SU-DHL-6 (cell line): ENCODE data around the gene SRSF7.

Experiments used
- H2AFZ ChIP-seq: fragments of 200-600 bp; sonication (generic); 2 replicates; pipeline ENCODE4 v1.6.1; 2014; ENCODE audit warnings: low read depth, mild to moderate bottlenecking, moderate library complexity, mixed read lengths, antibody characterized with exemption, low read length; ENCODE audit not compliant: severe bottlenecking
- H3F3A ChIP-seq: fragments of 200-600 bp; shearing (Covaris generic); 2 replicates; pipeline ENCODE4 v1.6.0; 2016; ENCODE audit warnings: antibody characterized with exemption, mild to moderate bottlenecking; ENCODE audit not compliant: insufficient read depth
- H3K27ac ChIP-seq: fragments of 200-600 bp; sonication (generic); 2 replicates; pipeline ENCODE4 v1.5.1; 2016; ENCODE audit warnings: low read depth, mild to moderate bottlenecking, low read length, moderate library complexity, mixed read lengths
- H3K27me3 ChIP-seq: fragments of 200-600 bp; sonication (generic), shearing (Covaris generic); 2 replicates; pipeline ENCODE4 v1.6.0; 2014; ENCODE audit warnings: mild to moderate bottlenecking, low read length
- H3K36me3 ChIP-seq: fragments of 200-600 bp; sonication (generic); 2 replicates; pipeline ENCODE4 v1.6.1; 2014; ENCODE audit warnings: mild to moderate bottlenecking, low read length, mixed read lengths
- H3K4me2 ChIP-seq: fragments of 300-600, 200-600 bp; shearing (Covaris generic), sonication (generic); 2 replicates; pipeline ENCODE4 v1.6.0; 2014; ENCODE audit warnings: low read length, low read depth, mild to moderate bottlenecking; ENCODE audit not compliant: poor library complexity, severe bottlenecking
- H3K4me3 ChIP-seq: fragments of 200-600 bp; sonication (generic); 2 replicates; pipeline ENCODE4 v1.5.1; 2014; ENCODE audit warnings: antibody characterized with exemption, low read length, mild to moderate bottlenecking, mixed read lengths; ENCODE audit not compliant: insufficient read depth, poor library complexity, severe bottlenecking
- H3K79me2 ChIP-seq: fragments of 200-600 bp; sonication (generic); 2 replicates; pipeline ENCODE4 v1.6.1; 2014; ENCODE audit warnings: mild to moderate bottlenecking, low read length, moderate library complexity; ENCODE audit not compliant: insufficient read depth
- H3K9ac ChIP-seq: fragments of 200-600 bp; sonication (generic); 2 replicates; pipeline ENCODE4 v1.7.0; 2014; ENCODE audit warnings: mild to moderate bottlenecking, low read length
- H3K9me2 ChIP-seq: fragments of 200-600 bp; sonication (generic); replicated peaks from 2 replicates; pipeline ENCODE4 v1.6.1; 2014; ENCODE audit warnings: low read length; ENCODE audit not compliant: insufficient read depth
- H3K9me3 ChIP-seq: fragments of 200-600 bp; sonication (generic); 2 replicates; pipeline ENCODE4 v1.6.1; 2014; ENCODE audit warnings: low read length, mixed read lengths; ENCODE audit not compliant: insufficient read depth
- H4K20me1 ChIP-seq: fragments of 200-600 bp; sonication (generic); 2 replicates; pipeline ENCODE4 v1.6.1; 2014; ENCODE audit warnings: low read depth, mild to moderate bottlenecking, antibody characterized with exemption, low read length, moderate library complexity, mixed read lengths
- EZH2phosphoT487 ChIP-seq: fragments of 200-600 bp; sonication (generic), shearing (Covaris generic); conservative IDR thresholded peaks from 2 replicates; pipeline ENCODE4 v1.6.1; 2018; ENCODE audit warnings: mild to moderate bottlenecking, antibody characterized with exemption, low read length, moderate library complexity, mixed read lengths
- TF ChIP-seq, protein P1 (sequence below): fragments of 200-600 bp; sonication (generic); IDR thresholded peaks from one replicate; pipeline ENCODE4 v1.5.1; 2017; ENCODE audit warnings: antibody characterized with exemption, mild to moderate bottlenecking, low read length, moderate library complexity; ENCODE audit not compliant: insufficient read depth, poor library complexity, severe bottlenecking

The SRSF7 gene

DNA sequence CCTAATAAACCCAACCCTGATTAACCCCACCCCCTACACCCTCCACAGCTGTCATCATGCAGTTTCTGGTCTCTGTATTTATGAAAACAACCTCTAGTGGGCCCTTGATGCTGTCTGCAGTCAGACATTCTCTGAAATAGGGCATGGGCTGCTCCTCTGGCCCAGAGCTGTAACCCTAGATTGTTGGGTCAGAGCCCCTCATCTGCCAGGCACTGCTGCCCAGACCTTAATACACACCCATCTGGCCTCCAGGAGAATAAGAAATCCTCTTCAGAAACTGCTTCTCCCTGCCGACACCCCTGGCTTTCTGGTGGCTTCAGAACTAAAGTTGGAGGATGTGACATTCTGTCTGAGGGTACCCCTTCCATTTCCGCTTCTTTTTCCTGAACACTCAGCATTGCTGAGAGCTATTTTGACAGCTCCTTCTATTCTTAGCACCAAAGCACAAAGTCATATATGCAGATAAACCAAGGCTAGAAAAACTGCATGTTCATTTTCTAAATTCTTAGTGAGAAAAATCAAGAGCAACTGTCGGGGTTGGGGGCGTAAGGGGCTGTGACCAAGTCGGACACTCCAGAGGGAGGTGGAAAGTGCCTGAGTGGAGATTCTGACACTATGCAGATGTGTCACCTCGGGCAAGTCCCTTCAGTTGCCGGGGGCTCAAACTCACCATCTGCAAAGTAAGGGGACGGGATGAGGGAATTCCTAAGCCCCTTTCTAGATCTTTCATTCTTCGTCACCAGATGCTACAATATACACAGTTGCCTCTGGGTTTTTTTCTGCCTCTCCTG, 28.7 kb downstream of the SRSF7 start:
- no peak for TF ChIP-seq EZH2phosphoT487
- TF ChIP-seq, protein P1, sequence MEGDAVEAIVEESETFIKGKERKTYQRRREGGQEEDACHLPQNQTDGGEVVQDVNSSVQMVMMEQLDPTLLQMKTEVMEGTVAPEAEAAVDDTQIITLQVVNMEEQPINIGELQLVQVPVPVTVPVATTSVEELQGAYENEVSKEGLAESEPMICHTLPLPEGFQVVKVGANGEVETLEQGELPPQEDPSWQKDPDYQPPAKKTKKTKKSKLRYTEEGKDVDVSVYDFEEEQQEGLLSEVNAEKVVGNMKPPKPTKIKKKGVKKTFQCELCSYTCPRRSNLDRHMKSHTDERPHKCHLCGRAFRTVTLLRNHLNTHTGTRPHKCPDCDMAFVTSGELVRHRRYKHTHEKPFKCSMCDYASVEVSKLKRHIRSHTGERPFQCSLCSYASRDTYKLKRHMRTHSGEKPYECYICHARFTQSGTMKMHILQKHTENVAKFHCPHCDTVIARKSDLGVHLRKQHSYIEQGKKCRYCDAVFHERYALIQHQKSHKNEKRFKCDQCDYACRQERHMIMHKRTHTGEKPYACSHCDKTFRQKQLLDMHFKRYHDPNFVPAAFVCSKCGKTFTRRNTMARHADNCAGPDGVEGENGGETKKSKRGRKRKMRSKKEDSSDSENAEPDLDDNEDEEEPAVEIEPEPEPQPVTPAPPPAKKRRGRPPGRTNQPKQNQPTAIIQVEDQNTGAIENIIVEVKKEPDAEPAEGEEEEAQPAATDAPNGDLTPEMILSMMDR = no peak
- Histone ChIP-seq H3K27ac (no peak overlapping the region), H3K27me3 (no peaks in the 10 kb centered on the region), H3K4me2 (no peak overlapping the region), H2AFZ (no peak overlapping the region), H3K4me3 (no peak overlapping the region), H3K9ac (no peak overlapping the region), H3F3A (no peaks in the 10 kb centered on the region), H3K9me3 (no peaks in the 10 kb centered on the region), H3K36me3 (no peaks in the 10 kb centered on the region), H3K79me2 (no peaks in the 10 kb centered on the region), H3K9me2 (no peaks in the 10 kb centered on the region), H4K20me1 (no peaks in the 10 kb centered on the region)

DNA sequence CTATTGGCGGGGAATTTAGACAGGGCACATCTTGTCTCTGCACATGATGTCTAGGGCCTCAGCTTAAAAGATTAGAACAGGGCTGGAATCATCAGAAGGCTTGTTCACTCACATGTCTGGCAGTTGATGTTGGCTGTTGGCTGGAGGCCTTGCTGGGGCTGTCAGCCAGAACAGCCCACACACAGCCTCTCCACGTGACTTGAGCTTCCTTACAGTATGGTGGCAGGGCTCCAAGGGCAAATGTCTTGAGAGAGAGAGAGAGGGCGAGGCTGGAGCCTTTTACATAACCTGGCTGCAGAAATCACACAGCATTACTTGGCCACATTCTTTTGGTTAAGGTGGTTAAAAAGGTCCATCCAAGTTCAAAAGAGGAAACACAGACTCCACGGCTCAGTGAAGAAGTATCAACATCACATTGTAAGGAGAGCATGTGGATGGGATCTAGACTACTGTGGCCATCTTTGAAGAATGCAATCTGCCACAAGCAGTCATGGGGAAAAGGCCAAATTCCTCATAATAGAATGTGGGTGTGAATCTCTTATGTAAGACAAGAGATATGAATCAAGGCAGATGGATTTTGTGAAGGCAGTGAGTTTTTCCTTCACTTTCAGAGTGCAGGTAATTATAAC, 30.4 kb downstream of the SRSF7 start:
- Histone ChIP-seq H4K20me1 (no peaks in the 10 kb centered on the region), H3K27ac (no peak overlapping the region), H3K27me3 (no peaks in the 10 kb centered on the region), H3K9ac (no peak overlapping the region), H3K9me3 (no peaks in the 10 kb centered on the region), H3K4me3 (no peak overlapping the region), H2AFZ (no peak overlapping the region), H3K4me2 (no peak overlapping the region), H3F3A (no peaks in the 10 kb centered on the region), H3K36me3 (no peaks in the 10 kb centered on the region), H3K9me2 (no peaks in the 10 kb centered on the region), H3K79me2 (no peaks in the 10 kb centered on the region)
- TF ChIP-seq EZH2phosphoT487 = no peak
- TF ChIP-seq, protein P1 = no peak

DNA sequence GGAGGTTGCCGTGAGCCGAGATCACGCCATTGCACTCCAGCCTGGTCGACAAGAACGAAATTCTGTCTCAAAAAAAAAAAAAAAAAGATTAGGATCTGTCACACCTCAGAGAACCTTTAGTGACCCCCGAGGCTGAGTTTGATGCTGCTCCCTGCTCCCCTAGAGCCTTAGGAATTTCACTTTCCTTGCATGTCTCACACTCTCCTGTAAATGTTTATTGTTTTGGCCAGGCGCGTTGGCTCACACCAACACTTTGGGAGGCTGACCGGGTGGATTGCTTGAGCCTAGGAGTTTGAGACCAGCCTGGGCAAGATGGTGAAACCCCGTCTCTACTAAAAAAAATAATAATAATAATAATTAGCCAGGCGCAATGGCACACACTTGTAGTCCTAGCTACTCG, 31.5 kb downstream of the SRSF7 start:
- Histone ChIP-seq H3K4me2 (no peak overlapping the region), H3K27me3 (no peaks in the 10 kb centered on the region), H3K9me2 (no peaks in the 10 kb centered on the region), H3K79me2 (no peaks in the 10 kb centered on the region), H3K27ac (no peak overlapping the region), H3K4me3 (no peak overlapping the region), H2AFZ (no peak overlapping the region), H3F3A (no peaks in the 10 kb centered on the region), H3K9me3 (no peaks in the 10 kb centered on the region), H3K36me3 (no peaks in the 10 kb centered on the region), H3K9ac (no peak overlapping the region), H4K20me1 (no peaks in the 10 kb centered on the region)
- TF ChIP-seq, protein P1 = no peak
- TF ChIP-seq EZH2phosphoT487 = no peak
